DND-41 (cell line): ENCODE measurements around the gene RAD18.

ENCODE experiments used
- ATAC-seq: fragments of 200-7000 bp; cut with Tn5 transposase; 3 replicates; pipeline ENCODE4 v1.9.1; 2021; ENCODE audit warnings: low read depth; ENCODE audit not compliant: insufficient read depth
- DNase-seq: peaks from one replicate; pipeline ENCODE4 v3.0.0-alpha.2; 2020
- H2AFZ ChIP-seq: 2 replicates; pipeline ENCODE4 v1.6.0; 2012; ENCODE audit warnings: low read depth, low read length
- H3K27ac ChIP-seq: 2 replicates; pipeline ENCODE4 v1.5.1; 2012; ENCODE audit warnings: low read length, inconsistent platforms
- H3K27me3 ChIP-seq: fragments of 200-600 bp; sonication (generic); 2 replicates; pipeline ENCODE4 v1.6.0; 2012; ENCODE audit warnings: low read length, mild to moderate bottlenecking, inconsistent platforms; ENCODE audit not compliant: insufficient read depth, poor library complexity
- H3K36me3 ChIP-seq: 2 replicates; pipeline ENCODE4 v1.5.1; 2012; ENCODE audit warnings: low read length, inconsistent platforms; ENCODE audit not compliant: insufficient read depth
- H3K4me1 ChIP-seq: 2 replicates; pipeline ENCODE4 v1.5.1; 2012; ENCODE audit warnings: mild to moderate bottlenecking, low read length; ENCODE audit not compliant: insufficient read depth
- H3K4me2 ChIP-seq: 2 replicates; pipeline ENCODE4 v1.6.0; 2012; ENCODE audit warnings: mild to moderate bottlenecking, moderate library complexity, low read length, inconsistent platforms; ENCODE audit not compliant: insufficient read depth
- H3K4me3 ChIP-seq, 2 experiments: fragments of 200-600 bp in 1 of 2; shearing (Covaris generic) in 1 of 2; 2 replicates each; pipeline ENCODE4 v1.5.1; 2012 to 2016; ENCODE audit warnings: inconsistent platforms in 2 of 2, low read length in 2 of 2, mild to moderate bottlenecking in 2 of 2, low read depth in 1 of 2, moderate library complexity in 1 of 2
- H3K79me2 ChIP-seq: 2 replicates; pipeline ENCODE4 v1.6.0; 2012; ENCODE audit warnings: low read length, inconsistent platforms; ENCODE audit not compliant: insufficient read depth
- H3K9ac ChIP-seq: 2 replicates; pipeline ENCODE4 v1.6.0; 2012; ENCODE audit warnings: low read depth, mild to moderate bottlenecking, inconsistent platforms, low read length, moderate library complexity
- H3K9me3 ChIP-seq: 2 replicates; pipeline ENCODE4 v1.5.1; 2012; ENCODE audit warnings: low read length, moderate library complexity, mild to moderate bottlenecking, inconsistent platforms; ENCODE audit not compliant: insufficient read depth, severe bottlenecking
- H4K20me1 ChIP-seq: 2 replicates; pipeline ENCODE4 v1.6.0; 2012; ENCODE audit warnings: low read length; ENCODE audit not compliant: insufficient read depth
- EZH2 ChIP-seq: IDR thresholded peaks from 3 replicates; pipeline ENCODE4 v1.6.1; 2012; ENCODE audit warnings: borderline replicate concordance, low read depth, mild to moderate bottlenecking, moderate library complexity, low read length, inconsistent platforms; ENCODE audit not compliant: severe bottlenecking
- TF ChIP-seq, protein P1 (sequence below): IDR thresholded peaks from 2 replicates; pipeline ENCODE4 v1.5.1; 2012; ENCODE audit warnings: borderline replicate concordance, low read length, moderate library complexity, mild to moderate bottlenecking; ENCODE audit not compliant: poor library complexity, severe bottlenecking; ENCODE audit errors: extremely low read depth

RAD18 gene

DNA sequence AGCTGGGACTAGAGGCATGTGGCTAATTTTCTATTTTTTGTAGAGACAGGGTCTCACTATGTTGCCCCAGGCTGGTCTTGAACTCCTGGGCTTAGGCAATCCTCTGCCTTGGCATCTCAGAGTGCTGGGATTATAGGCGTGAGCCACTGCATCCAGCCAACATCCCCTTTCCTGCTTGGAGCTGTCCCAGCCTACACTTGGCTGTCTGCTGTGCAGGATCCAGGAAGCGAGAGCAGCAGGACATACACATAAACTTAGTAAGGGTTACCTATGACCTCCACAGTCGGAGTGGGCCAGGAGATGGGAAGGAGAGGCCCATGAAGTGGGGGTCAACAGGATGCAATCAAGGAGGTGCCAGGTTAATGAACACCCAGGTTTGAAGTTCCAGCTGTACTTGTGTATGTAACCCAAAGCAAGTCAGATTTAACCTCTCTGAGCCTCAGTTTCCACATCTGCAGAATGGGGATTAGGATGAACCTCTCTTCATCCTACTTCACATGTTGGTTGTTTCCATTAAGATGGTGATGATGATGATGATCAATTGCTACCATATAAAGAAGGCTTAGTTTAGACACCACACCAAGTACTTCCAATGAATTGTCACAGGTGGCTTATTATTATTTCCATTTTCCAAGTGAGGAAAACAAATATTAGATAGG, 124.4 kb downstream of the RAD18 start:
- no peak for TF ChIP-seq EZH2
- TF ChIP-seq, protein P1, sequence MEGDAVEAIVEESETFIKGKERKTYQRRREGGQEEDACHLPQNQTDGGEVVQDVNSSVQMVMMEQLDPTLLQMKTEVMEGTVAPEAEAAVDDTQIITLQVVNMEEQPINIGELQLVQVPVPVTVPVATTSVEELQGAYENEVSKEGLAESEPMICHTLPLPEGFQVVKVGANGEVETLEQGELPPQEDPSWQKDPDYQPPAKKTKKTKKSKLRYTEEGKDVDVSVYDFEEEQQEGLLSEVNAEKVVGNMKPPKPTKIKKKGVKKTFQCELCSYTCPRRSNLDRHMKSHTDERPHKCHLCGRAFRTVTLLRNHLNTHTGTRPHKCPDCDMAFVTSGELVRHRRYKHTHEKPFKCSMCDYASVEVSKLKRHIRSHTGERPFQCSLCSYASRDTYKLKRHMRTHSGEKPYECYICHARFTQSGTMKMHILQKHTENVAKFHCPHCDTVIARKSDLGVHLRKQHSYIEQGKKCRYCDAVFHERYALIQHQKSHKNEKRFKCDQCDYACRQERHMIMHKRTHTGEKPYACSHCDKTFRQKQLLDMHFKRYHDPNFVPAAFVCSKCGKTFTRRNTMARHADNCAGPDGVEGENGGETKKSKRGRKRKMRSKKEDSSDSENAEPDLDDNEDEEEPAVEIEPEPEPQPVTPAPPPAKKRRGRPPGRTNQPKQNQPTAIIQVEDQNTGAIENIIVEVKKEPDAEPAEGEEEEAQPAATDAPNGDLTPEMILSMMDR: no peak
- no peaks in the 10 kb centered on the region for H3K79me2 ChIP-seq
- H3K9me3 ChIP-seq: no peaks in the 10 kb centered on the region
- no peak overlapping the region for H2AFZ ChIP-seq
- ATAC-seq: no peak
- H3K36me3 ChIP-seq: peaks cover 6% of the 10 kb centered on the region
- no peak overlapping the region for H3K9ac ChIP-seq
- H3K4me2 ChIP-seq: no peak overlapping the region
- H3K4me3 ChIP-seq: no peak overlapping the region
- DNase-seq: no peak
- H3K27me3 ChIP-seq: no peaks in the 10 kb centered on the region
- H3K4me1 ChIP-seq: no peaks in the 10 kb centered on the region
- no peaks in the 10 kb centered on the region for H4K20me1 ChIP-seq
- no peak overlapping the region for H3K27ac ChIP-seq

DNA sequence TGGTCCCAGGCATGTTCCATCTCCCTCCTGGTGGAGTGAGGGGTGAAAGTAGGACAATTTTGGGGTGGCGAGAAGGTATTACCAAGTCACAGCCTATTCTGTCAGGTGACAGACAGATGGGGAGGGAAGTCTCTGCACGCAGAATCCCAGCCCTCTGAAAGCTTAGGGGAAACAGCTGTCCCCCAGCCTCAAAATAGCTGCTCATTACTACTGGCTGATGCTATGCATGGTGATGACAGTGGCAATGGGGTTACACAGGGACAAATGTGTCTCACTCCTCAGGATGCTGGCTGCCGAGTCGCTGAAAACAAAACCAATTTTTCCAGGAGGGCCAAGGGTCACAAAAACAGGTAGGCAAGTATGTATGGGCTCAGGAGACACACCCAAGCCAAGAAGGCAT, 125.0 kb downstream of the RAD18 start:
- no peak for DNase-seq
- Histone ChIP-seq H2AFZ (no peak overlapping the region), H3K9me3 (no peaks in the 10 kb centered on the region), H3K36me3 (peaks cover 6% of the 10 kb centered on the region), H4K20me1 (no peaks in the 10 kb centered on the region), H3K27ac (no peak overlapping the region), H3K27me3 (no peaks in the 10 kb centered on the region), H3K79me2 (no peaks in the 10 kb centered on the region), H3K4me1 (no peaks in the 10 kb centered on the region), H3K4me2 (no peak overlapping the region), H3K9ac (no peak overlapping the region), H3K4me3 (no peak overlapping the region)
- no peak for ATAC-seq
- TF ChIP-seq EZH2: no peak
- TF ChIP-seq, protein P1: no peak

DNA sequence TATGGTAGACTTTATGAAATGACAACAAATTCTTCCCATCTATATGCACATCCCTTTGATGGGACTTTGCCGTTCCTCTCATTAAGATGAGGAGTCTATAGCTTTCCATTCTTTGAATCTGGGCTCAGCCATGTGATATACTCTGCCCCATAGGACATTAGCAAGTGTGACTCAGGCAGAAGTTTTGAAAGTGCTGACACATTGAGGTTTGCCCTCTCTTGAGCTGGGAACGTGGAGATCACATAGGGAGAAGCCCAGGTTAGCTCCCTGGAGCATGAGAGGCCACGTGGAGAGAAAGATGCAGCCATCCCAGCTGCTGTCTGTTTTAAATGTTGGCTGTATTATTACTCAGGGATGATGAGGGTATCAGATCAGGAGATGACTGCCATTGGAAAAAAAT, 126.1 kb downstream of the RAD18 start:
- no peak overlapping the region for H3K4me2 ChIP-seq
- H3K4me1 ChIP-seq: no peaks in the 10 kb centered on the region
- no peaks in the 10 kb centered on the region for H3K79me2 ChIP-seq
- no peak overlapping the region for H2AFZ ChIP-seq
- DNase-seq (no peak), ATAC-seq (no peak)
- H3K9ac ChIP-seq: no peak overlapping the region
- no peaks in the 10 kb centered on the region for H3K27me3 ChIP-seq
- no peaks in the 10 kb centered on the region for H3K9me3 ChIP-seq
- H3K36me3 ChIP-seq: peaks cover 6% of the 10 kb centered on the region
- H3K27ac ChIP-seq: no peak overlapping the region
- TF ChIP-seq, protein P1: no peak
- H4K20me1 ChIP-seq: no peaks in the 10 kb centered on the region
- H3K4me3 ChIP-seq: no peak overlapping the region

DNA sequence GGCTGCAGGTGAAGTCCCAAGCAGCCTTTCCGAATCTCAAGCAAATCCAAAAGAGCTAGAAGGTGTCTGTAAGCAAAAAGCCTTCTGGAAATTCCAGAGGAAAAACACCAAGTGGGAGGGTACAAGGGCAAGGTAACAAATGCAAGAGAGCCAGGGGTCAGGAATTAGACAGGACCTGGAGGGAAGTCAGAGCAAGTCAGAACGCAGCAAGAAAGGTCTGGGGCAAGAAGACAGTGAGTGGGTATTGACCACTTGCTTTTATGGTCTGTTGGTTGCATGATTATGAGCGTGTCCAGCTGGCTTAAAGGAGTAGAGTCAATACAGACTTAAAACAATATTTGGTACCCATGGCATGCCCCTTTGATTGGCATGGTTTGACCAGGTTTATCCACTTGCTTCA, 127.2 kb downstream of the RAD18 start:
- no peak overlapping the region for H3K27ac ChIP-seq
- no peaks in the 10 kb centered on the region for H3K4me1 ChIP-seq
- TF ChIP-seq, protein P1: no peak
- no peak for TF ChIP-seq EZH2
- H2AFZ ChIP-seq: no peak overlapping the region
- no peak overlapping the region for H3K4me3 ChIP-seq
- H3K4me2 ChIP-seq: no peak overlapping the region
- ATAC-seq (no peak), DNase-seq (no peak)
- no peak overlapping the region for H3K9ac ChIP-seq
- no peaks in the 10 kb centered on the region for H3K9me3 ChIP-seq
- no peaks in the 10 kb centered on the region for H4K20me1 ChIP-seq
- peaks cover 6% of the 10 kb centered on the region for H3K36me3 ChIP-seq
- no peaks in the 10 kb centered on the region for H3K27me3 ChIP-seq
- H3K79me2 ChIP-seq: no peaks in the 10 kb centered on the region
